ENCODE results near the gene IL33. TPM values are rescaled to one million over a fixed set of nuclear protein-coding genes. Genes with fewer than 3 reads are reported as not detected.

Gene IL33
- total and polyA plus RNA-seq, 2 experiments from 2014 or later, result not detected

DNA sequence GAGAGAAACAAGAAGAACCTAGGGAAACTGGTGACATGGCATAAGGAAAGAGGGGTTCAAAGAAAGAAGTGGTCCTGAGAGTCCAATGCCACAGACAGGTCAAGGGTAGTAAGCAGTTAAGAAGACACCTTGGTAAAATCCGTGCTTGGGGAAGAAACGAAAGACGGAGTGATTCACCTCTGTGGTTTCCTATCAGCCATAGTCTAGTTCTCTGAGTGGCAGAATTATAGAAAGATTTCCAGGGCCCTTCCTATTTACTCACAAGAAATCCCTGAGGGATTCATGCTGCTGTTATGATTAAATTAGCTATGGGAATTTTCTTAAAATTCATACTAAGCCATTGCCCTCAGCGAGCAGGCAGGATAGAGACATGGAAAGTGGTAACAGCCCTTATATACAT is 31.7 kb downstream of the IL33 start:
- no peaks in the 10 kb centered on the region for H3K4me1 Mint-ChIP-seq
- H3K27me3 Mint-ChIP-seq (ENCODE audit: insufficient read depth, low read depth, poor library complexity), result peaks cover 2% of the 10 kb centered on the region

DNA sequence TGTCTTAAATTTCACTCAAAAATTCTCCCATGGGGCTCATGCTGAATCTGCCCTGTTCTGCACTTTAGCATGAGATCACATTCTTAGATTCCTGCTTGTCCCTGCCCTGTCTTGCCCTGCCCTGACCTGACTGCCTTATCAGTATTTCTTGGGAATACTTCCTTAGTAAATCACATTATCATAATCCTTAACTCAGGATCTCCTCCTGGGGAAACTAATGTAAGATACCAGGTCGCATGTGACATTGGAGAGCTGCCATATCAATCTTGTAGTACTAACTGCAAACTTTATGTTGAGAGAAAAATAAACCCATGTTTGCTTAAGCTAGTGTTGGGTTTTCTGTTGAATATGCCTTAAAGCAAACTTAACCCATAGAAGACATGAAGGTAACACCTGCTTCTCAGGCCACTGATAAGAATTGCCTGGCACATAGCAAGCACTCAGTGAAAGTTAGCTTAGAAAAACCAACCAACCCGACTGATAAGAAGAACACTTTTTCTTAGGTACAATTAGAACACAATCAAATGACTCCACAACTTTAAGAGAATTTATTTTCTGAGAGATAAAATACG is 53.3 kb downstream of the IL33 start:
- Mint-ChIP-seq H3K4me1 (no peaks in the 10 kb centered on the region), H3K4me3 (no peak overlapping the region), H3K27ac (no peak overlapping the region), H3K27me3 (ENCODE audit: insufficient read depth, low read depth, poor library complexity) (peaks cover 3% of the 10 kb centered on the region), H3K36me3 (ENCODE audit: low read depth) (peaks cover 10% of the 10 kb centered on the region; the same call in 2 of the 3 replicates), H3K9me3 (peaks cover 21% of the 10 kb centered on the region)
- Histone ChIP-seq H3K27me3 (ENCODE audit: insufficient read depth) (no peaks in the 10 kb centered on the region), H2AFZ (no peak overlapping the region), H3K36me3 (ENCODE audit: insufficient read depth) (peaks cover 5% of the 10 kb centered on the region), H3K79me2 (replicated peaks; ENCODE audit: insufficient read depth) (no peaks in the 10 kb centered on the region), H4K20me1 (replicated peaks; ENCODE audit: insufficient read depth) (no peaks in the 10 kb centered on the region), H3K4me1 (ENCODE audit: insufficient read depth) (no peaks in the 10 kb centered on the region), H3K4me3 (no peak overlapping the region), H3K4me2 (no peak overlapping the region), H3F3A (replicated peaks; ENCODE audit: low read depth) (no peaks in the 10 kb centered on the region), H3K27ac (ENCODE audit: low read depth) (no peak overlapping the region), H3K9me2 (ENCODE audit: insufficient read depth) (no peaks in the 10 kb centered on the region)
- ATAC-seq (no peak), DNase-seq (ENCODE audit: low spot score) (no peak)
- TF ChIP-seq JUNB (IDR thresholded peaks at IDR 0.05; ENCODE audit: unreplicated experiment), result no peak
- no peak for TF ChIP-seq NANOG (IDR thresholded peaks at IDR 0.05; ENCODE audit: borderline replicate concordance)
- no peak for TF ChIP-seq ZNF331 (CRISPR knock-in tag; IDR thresholded peaks at IDR 0.05; ENCODE audit: low read depth)
- TF ChIP-seq, protein P1, sequence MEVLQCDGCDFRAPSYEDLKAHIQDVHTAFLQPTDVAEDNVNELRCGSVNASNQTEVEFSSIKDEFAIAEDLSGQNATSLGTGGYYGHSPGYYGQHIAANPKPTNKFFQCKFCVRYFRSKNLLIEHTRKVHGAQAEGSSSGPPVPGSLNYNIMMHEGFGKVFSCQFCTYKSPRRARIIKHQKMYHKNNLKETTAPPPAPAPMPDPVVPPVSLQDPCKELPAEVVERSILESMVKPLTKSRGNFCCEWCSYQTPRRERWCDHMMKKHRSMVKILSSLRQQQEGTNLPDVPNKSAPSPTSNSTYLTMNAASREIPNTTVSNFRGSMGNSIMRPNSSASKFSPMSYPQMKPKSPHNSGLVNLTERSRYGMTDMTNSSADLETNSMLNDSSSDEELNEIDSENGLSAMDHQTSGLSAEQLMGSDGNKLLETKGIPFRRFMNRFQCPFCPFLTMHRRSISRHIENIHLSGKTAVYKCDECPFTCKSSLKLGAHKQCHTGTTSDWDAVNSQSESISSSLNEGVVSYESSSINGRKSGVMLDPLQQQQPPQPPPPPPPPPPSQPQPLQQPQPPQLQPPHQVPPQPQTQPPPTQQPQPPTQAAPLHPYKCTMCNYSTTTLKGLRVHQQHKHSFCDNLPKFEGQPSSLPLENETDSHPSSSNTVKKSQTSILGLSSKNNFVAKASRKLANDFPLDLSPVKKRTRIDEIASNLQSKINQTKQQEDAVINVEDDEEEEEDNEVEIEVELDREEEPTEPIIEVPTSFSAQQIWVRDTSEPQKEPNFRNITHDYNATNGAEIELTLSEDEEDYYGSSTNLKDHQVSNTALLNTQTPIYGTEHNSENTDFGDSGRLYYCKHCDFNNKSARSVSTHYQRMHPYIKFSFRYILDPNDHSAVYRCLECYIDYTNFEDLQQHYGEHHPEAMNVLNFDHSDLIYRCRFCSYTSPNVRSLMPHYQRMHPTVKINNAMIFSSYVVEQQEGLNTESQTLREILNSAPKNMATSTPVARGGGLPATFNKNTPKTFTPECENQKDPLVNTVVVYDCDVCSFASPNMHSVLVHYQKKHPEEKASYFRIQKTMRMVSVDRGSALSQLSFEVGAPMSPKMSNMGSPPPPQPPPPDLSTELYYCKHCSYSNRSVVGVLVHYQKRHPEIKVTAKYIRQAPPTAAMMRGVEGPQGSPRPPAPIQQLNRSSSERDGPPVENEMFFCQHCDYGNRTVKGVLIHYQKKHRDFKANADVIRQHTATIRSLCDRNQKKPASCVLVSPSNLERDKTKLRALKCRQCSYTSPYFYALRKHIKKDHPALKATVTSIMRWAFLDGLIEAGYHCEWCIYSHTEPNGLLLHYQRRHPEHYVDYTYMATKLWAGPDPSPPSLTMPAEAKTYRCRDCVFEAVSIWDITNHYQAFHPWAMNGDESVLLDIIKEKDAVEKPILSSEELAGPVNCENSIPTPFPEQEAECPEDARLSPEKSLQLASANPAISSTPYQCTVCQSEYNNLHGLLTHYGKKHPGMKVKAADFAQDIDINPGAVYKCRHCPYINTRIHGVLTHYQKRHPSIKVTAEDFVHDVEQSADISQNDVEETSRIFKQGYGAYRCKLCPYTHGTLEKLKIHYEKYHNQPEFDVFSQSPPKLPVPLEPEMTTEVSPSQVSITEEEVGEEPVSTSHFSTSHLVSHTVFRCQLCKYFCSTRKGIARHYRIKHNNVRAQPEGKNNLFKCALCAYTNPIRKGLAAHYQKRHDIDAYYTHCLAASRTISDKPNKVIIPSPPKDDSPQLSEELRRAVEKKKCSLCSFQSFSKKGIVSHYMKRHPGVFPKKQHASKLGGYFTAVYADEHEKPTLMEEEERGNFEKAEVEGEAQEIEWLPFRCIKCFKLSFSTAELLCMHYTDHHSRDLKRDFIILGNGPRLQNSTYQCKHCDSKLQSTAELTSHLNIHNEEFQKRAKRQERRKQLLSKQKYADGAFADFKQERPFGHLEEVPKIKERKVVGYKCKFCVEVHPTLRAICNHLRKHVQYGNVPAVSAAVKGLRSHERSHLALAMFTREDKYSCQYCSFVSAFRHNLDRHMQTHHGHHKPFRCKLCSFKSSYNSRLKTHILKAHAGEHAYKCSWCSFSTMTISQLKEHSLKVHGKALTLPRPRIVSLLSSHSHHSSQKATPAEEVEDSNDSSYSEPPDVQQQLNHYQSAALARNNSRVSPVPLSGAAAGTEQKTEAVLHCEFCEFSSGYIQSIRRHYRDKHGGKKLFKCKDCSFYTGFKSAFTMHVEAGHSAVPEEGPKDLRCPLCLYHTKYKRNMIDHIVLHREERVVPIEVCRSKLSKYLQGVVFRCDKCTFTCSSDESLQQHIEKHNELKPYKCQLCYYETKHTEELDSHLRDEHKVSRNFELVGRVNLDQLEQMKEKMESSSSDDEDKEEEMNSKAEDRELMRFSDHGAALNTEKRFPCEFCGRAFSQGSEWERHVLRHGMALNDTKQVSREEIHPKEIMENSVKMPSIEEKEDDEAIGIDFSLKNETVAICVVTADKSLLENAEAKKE (CRISPR knock-in tag; IDR thresholded peaks at IDR 0.05), result no peak
- no peak for TF ChIP-seq ZNF114 (CRISPR knock-in tag; IDR thresholded peaks at IDR 0.05)

More for the DNA sequence above, 31.7 kb downstream of the IL33 start:
- DNase-seq (ENCODE audit: low spot score), result no peak
- ATAC-seq, result no peak
- 0 out of 2 replicates have a peak, but pooled peaks cover 11% of the 10 kb centered on the region for H3K9me2 ChIP-seq (ENCODE audit: insufficient read depth)
- H3K79me2 ChIP-seq (replicated peaks; ENCODE audit: insufficient read depth), result no peaks in the 10 kb centered on the region
- no peaks in the 10 kb centered on the region for H3K36me3 ChIP-seq (ENCODE audit: insufficient read depth)
- H3K36me3 Mint-ChIP-seq (ENCODE audit: low read depth), result no peaks in the 10 kb centered on the region
- H3K27me3 ChIP-seq (ENCODE audit: insufficient read depth), result no peaks in the 10 kb centered on the region
- H3F3A ChIP-seq (replicated peaks; ENCODE audit: low read depth), result no peaks in the 10 kb centered on the region
- H3K27ac ChIP-seq (ENCODE audit: low read depth), result no peak overlapping the region
- H3K9me3 Mint-ChIP-seq, result no peaks in the 10 kb centered on the region
- TF ChIP-seq EZH2phosphoT487 (IDR thresholded peaks at IDR 0.05; ENCODE audit: unreplicated experiment), result no peak
- TF ChIP-seq, protein P2, sequence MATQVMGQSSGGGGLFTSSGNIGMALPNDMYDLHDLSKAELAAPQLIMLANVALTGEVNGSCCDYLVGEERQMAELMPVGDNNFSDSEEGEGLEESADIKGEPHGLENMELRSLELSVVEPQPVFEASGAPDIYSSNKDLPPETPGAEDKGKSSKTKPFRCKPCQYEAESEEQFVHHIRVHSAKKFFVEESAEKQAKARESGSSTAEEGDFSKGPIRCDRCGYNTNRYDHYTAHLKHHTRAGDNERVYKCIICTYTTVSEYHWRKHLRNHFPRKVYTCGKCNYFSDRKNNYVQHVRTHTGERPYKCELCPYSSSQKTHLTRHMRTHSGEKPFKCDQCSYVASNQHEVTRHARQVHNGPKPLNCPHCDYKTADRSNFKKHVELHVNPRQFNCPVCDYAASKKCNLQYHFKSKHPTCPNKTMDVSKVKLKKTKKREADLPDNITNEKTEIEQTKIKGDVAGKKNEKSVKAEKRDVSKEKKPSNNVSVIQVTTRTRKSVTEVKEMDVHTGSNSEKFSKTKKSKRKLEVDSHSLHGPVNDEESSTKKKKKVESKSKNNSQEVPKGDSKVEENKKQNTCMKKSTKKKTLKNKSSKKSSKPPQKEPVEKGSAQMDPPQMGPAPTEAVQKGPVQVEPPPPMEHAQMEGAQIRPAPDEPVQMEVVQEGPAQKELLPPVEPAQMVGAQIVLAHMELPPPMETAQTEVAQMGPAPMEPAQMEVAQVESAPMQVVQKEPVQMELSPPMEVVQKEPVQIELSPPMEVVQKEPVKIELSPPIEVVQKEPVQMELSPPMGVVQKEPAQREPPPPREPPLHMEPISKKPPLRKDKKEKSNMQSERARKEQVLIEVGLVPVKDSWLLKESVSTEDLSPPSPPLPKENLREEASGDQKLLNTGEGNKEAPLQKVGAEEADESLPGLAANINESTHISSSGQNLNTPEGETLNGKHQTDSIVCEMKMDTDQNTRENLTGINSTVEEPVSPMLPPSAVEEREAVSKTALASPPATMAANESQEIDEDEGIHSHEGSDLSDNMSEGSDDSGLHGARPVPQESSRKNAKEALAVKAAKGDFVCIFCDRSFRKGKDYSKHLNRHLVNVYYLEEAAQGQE (IDR thresholded peaks at IDR 0.05; ENCODE audit: unreplicated experiment), result no peak
- no peak overlapping the region for H3K4me3 Mint-ChIP-seq
- no peak overlapping the region for H2AFZ ChIP-seq
- no peaks in the 10 kb centered on the region for H4K20me1 ChIP-seq (replicated peaks; ENCODE audit: insufficient read depth)
- no peak overlapping the region for H3K27ac Mint-ChIP-seq
- H3K4me3 ChIP-seq, result no peak overlapping the region
- no peaks in the 10 kb centered on the region for H3K4me1 ChIP-seq (ENCODE audit: insufficient read depth)
- no peak overlapping the region for H3K4me2 ChIP-seq

All from GM23338 (cell line).